K562 (cell line): ENCODE measurements around the gene SLC35G4. TPM values are rescaled to one million over a fixed set of nuclear protein-coding genes. Genes with fewer than 3 reads are reported as not detected.

ENCODE experiments used
- ATAC-seq: fragments of 200-7000 bp; cut with Tn5 transposase; 3 replicates; pipeline ENCODE4 v1.9.1; 2020; ENCODE audit warnings: moderate library complexity
- BruUV-seq: library from RNA; stranded (reverse); fragments of 400-500 nt; replicated peaks from 2 replicates; lab custom pipeline; 2021; lab: Mats Ljungman, UMichigan
- CTCF ChIA-PET: fragments of 300-600 bp; formaldehyde crosslinking; extraction: SDS; loops from one replicate; lab custom pipeline; 2021; ENCODE audit warnings: low intra/inter-chr PET ratio; lab: Yijun Ruan, JAX
- POLR2A ChIA-PET: fragments of 300-600, 350-650 bp; sonication (Branson Sonifier 250); formaldehyde crosslinking; extraction: SDS; loops from one replicate; lab custom pipeline; 2021; ENCODE audit warnings: antibody characterized with exemption, inconsistent platforms; lab: Yijun Ruan, JAX
- DNase-seq, 4 experiments: peaks; one replicate each; pipeline versions ENCODE4 v3.0.0 to v3.0.0-alpha.2; 2011 to 2018; ENCODE audit warnings: low spot score in 3 of 4, mixed read lengths in 3 of 4; ENCODE audit errors: extremely low read depth in 1 of 4
- FAIRE-seq: peaks from 2 replicates; lab custom pipeline; 2011; peaks lifted over from hg19 to GRCh38; lab: Jason Lieb, UNC
- H2AFZ ChIP-seq: 2 replicates; pipeline ENCODE4 v1.6.0; 2011; ENCODE audit warnings: low read depth, low read length, control low read depth, inconsistent platforms
- H3K27ac ChIP-seq: fragments of 200-600 bp; 3 replicates; pipeline ENCODE4 v1.8.0; 2011; ENCODE audit warnings: low read depth, mild to moderate bottlenecking, control low read depth, inconsistent platforms, low read length, moderate library complexity, mixed read lengths; ENCODE audit errors: extremely low read depth
- H3K27me3 ChIP-seq, 2 experiments: fragments of 300-600 bp in 1 of 2; 2 replicates in 1 of 2; 3 replicates in 1 of 2; pipeline versions ENCODE4 v1.6.0 to v1.8.0; 2011; ENCODE audit warnings: inconsistent platforms in 2 of 2, low read length in 2 of 2, mild to moderate bottlenecking in 1 of 2, mixed read lengths in 1 of 2, moderate library complexity in 1 of 2; ENCODE audit not compliant: control insufficient read depth in 2 of 2, insufficient read depth in 2 of 2
- H3K36me3 ChIP-seq: fragments of 300-600 bp; 3 replicates; pipeline ENCODE4 v1.8.0; 2011; ENCODE audit warnings: mild to moderate bottlenecking, low read length, inconsistent platforms; ENCODE audit not compliant: control insufficient read depth, insufficient read depth
- H3K4me1 ChIP-seq, 2 experiments: fragments of 200-600 bp in 1 of 2; replicated peaks in 1 of 2; 2 replicates in 1 of 2; 3 replicates in 1 of 2; pipeline versions ENCODE4 v1.5.1 to v1.8.0; 2011; ENCODE audit warnings: inconsistent platforms in 2 of 2, low read length in 2 of 2, mild to moderate bottlenecking in 1 of 2, mixed read lengths in 1 of 2, moderate library complexity in 1 of 2; ENCODE audit not compliant: control insufficient read depth in 2 of 2, insufficient read depth in 2 of 2
- H3K4me2 ChIP-seq: 2 replicates; pipeline ENCODE4 v1.6.1; 2011; ENCODE audit warnings: low read length, control low read depth, inconsistent platforms, mixed read lengths; ENCODE audit not compliant: insufficient read depth
- H3K4me3 ChIP-seq: fragments of 200-600 bp; sonication (generic), shearing (Covaris generic); 2 replicates; pipeline ENCODE4 v1.5.1; 2016; ENCODE audit warnings: control low read depth, inconsistent platforms
- H3K79me2 ChIP-seq: fragments of 200-600 bp; 3 replicates; pipeline ENCODE4 v1.8.0; 2011; ENCODE audit warnings: low read length, inconsistent platforms; ENCODE audit not compliant: control insufficient read depth, insufficient read depth
- H3K9ac ChIP-seq, 2 experiments: 2 replicates each; pipeline versions ENCODE4 v1.6.0 to v1.6.1; 2011; ENCODE audit warnings: low read depth in 2 of 2, low read length in 2 of 2, control low read depth in 1 of 2, inconsistent platforms in 1 of 2, mild to moderate bottlenecking in 1 of 2, mixed read lengths in 1 of 2; ENCODE audit not compliant: insufficient read depth in 1 of 2
- H3K9me1 ChIP-seq: one replicate; pipeline ENCODE4 v1.6.0; 2011; ENCODE audit warnings: inconsistent platforms, mild to moderate bottlenecking, low read length, moderate library complexity; ENCODE audit not compliant: control insufficient read depth, insufficient read depth
- H3K9me3 ChIP-seq: replicated peaks from 2 replicates; pipeline ENCODE4 v1.5.1; 2011; ENCODE audit warnings: low read depth, low read length, inconsistent platforms; ENCODE audit not compliant: control insufficient read depth, insufficient read depth
- H4K20me1 ChIP-seq: replicated peaks from 2 replicates; pipeline ENCODE4 v1.6.1; 2011; ENCODE audit warnings: low read length, inconsistent platforms, mixed read lengths; ENCODE audit not compliant: control insufficient read depth, insufficient read depth
- FIP1L1 ChIP-seq: fragments of 200-400 bp; formaldehyde crosslinking; IDR thresholded peaks from 2 replicates; pipeline ENCODE4 v1.6.1; 2018; ENCODE audit warnings: mild to moderate bottlenecking, low read depth, low read length; ENCODE audit not compliant: poor library complexity, severe bottlenecking
- MBD2 ChIP-seq: sonication (generic); IDR thresholded peaks from 2 replicates; pipeline ENCODE4 v1.6.1; 2016; ENCODE audit warnings: low read depth, borderline replicate concordance
- MTA2 ChIP-seq: fragments of 450-650 bp; IDR thresholded peaks from 2 replicates; pipeline ENCODE4 v1.6.1; 2016; ENCODE audit warnings: low read depth
- U2AF2 ChIP-seq: fragments of 200-400 bp; formaldehyde crosslinking; optimal IDR thresholded peaks from 2 replicates; pipeline ENCODE3; 2017; ENCODE audit warnings: low read depth, mild to moderate bottlenecking, low read length
- ZNF384 ChIP-seq: IDR thresholded peaks from 2 replicates; pipeline ENCODE4 v1.6.1; 2012; ENCODE audit warnings: low read depth, low read length, improper control_type of control experiment
- ZNF668 ChIP-seq: fragments of 250-450 bp; sonication (Bioruptor Pico); IDR thresholded peaks from 2 replicates; pipeline ENCODE4 v1.8.0; 2022; ENCODE audit warnings: mild to moderate bottlenecking, inconsistent platforms
- ZNF830 ChIP-seq: fragments of 250-450 bp; sonication (Bioruptor Pico); IDR thresholded peaks from 2 replicates; pipeline ENCODE4 v1.5.0; 2021; ENCODE audit warnings: mild to moderate bottlenecking
- WGBS: fragments of 100-300 bp; shearing (Covaris generic); methylation state at CpG from one replicate; pipeline ENCODE4 v1.1.6; 2016; ENCODE audit warnings: low coverage, mixed read lengths; ENCODE audit not compliant: insufficient coverage; ENCODE audit errors: missing lambda C conversion rate; 5-methylcytosine and 5-hydroxymethylcytosine counted together
- in situ Hi-C: fragments of 300-500 bp; cut with MboI; formaldehyde crosslinking; loops from 4 replicates; pipeline ENCODE4 v1.15.0; 2018; ENCODE audit warnings: inconsistent platforms, mixed read lengths
- intact Hi-C: fragments of 100-400 bp; cut with micrococcal nuclease; formaldehyde crosslinking; loops from 2 replicates; pipeline ENCODE4 v1.14.2; 2022
- polyA plus RNA-seq, 8 experiments: library from polyadenylated mRNA; depleted of rRNA in 4 of 8; stranded (reverse) in 5 of 8; unstranded in 3 of 8; fragments of >200 nt; fragmentation: Nextera tagmentation in 2 of 8; fragmentation: Illumina TruSeq in 1 of 8; extraction: Ambion mirVana in 2 of 8; extraction: Trizol in 1 of 8; gene quantifications; 2 replicates each; pipeline versions ENCODE4 v1.2.1 to v1.2.3, GENCODE V29; 2011 to 2014; ENCODE audit warnings: inconsistent platforms in 1 of 8, missing spikeins in 1 of 8
- total RNA-seq, 7 experiments: library from RNA; depleted of rRNA in 6 of 7; stranded (reverse); fragments of >200 nt in 6 of 7; fragmentation: Illumina TruSeq in 2 of 7; extraction: Trizol in 2 of 7; gene quantifications; 2 replicates each; pipeline versions ENCODE4 v1.2.1 to v1.2.3, GENCODE V29; 2011 to 2021; ENCODE audit warnings: low replicate concordance in 1 of 7
- TF ChIP-seq, protein P1 (sequence below): fragments of 450-650 bp; IDR thresholded peaks from 2 replicates; pipeline ENCODE4 v1.6.1; 2016; ENCODE audit warnings: missing biosample characterization, missing genetic modification characterization

SLC35G4 gene
- total and polyA plus RNA-seq, 9 of the 15 experiments (the other 6 are each of a cell fraction or from before 2014, with no cell fraction given) = not detected

DNA sequence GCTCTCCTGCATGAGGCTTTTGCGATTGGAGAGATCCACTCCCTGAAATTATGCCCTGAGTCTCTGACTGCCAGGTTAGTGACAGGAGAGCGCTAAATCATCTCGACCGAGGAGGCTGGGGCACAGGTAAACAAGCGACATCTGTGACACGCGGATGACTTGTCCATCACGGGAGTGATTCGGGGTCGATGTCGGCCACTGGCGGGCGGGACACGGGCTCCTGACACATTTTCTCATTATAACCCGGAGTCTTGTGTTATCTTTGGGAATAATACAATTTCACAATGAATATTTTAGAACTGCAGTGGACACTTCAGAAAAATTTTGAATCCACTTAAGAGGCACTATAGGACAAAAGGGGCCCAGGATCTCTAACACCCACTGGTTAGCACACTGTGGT lies 29.5 kb upstream of the SLC35G4 start:
- H3K27ac ChIP-seq = no peak overlapping the region
- H3K79me2 ChIP-seq = no peaks in the 10 kb centered on the region
- no peak for DNase-seq
- intact Hi-C loops = no loop called here
- ATAC-seq = no peak
- BruUV-seq = no TSS peak
- TF ChIP-seq ZNF384 (no peak), MBD2 (no peak), FIP1L1 (no peak), MTA2 (no peak), U2AF2 (no peak), ZNF668 (CRISPR knock-in tag) (no peak), ZNF830 (CRISPR knock-in tag) (no peak)
- TF ChIP-seq, protein P1, sequence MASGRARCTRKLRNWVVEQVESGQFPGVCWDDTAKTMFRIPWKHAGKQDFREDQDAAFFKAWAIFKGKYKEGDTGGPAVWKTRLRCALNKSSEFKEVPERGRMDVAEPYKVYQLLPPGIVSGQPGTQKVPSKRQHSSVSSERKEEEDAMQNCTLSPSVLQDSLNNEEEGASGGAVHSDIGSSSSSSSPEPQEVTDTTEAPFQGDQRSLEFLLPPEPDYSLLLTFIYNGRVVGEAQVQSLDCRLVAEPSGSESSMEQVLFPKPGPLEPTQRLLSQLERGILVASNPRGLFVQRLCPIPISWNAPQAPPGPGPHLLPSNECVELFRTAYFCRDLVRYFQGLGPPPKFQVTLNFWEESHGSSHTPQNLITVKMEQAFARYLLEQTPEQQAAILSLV (tag) = no peak
- TF ChIP-seq, all 486 proteins: peak for 0
- Histone ChIP-seq H3K4me1 (no peaks in the 10 kb centered on the region), H2AFZ (no peak overlapping the region), H3K36me3 (no peaks in the 10 kb centered on the region), H3K9me1 (no peaks in the 10 kb centered on the region), H3K4me3 (no peak overlapping the region), H4K20me1 (no peaks in the 10 kb centered on the region; the same call in 1 of the 2 replicates), H3K27me3 (no peaks in the 10 kb centered on the region; a peak in 2 of 5 replicates), H3K9ac (no peak overlapping the region), H3K4me2 (no peak overlapping the region), H3K9me3 (no peaks in the 10 kb centered on the region)
- ChIA-PET CTCF (no interaction called here), POLR2A (interaction anchor here (0.6 to 0.8 kb wide), 2 partner anchors 10 to 566 kb away, joined by 3 to 5 read pairs; no protein-coding TSS in a partner anchor)
- no peak for FAIRE-seq
- in situ Hi-C loops = no loop called here
- WGBS = 0% methylated on average over 15 of the region's 15 CpGs
